ENCODE data around the gene RIBC2.
"Not testable (repeated sequence)": the region's sequence is repeated elsewhere in the genome, so short reads cannot be mapped to it uniquely, and the experiment has no call there.

RIBC2 gene

DNA sequence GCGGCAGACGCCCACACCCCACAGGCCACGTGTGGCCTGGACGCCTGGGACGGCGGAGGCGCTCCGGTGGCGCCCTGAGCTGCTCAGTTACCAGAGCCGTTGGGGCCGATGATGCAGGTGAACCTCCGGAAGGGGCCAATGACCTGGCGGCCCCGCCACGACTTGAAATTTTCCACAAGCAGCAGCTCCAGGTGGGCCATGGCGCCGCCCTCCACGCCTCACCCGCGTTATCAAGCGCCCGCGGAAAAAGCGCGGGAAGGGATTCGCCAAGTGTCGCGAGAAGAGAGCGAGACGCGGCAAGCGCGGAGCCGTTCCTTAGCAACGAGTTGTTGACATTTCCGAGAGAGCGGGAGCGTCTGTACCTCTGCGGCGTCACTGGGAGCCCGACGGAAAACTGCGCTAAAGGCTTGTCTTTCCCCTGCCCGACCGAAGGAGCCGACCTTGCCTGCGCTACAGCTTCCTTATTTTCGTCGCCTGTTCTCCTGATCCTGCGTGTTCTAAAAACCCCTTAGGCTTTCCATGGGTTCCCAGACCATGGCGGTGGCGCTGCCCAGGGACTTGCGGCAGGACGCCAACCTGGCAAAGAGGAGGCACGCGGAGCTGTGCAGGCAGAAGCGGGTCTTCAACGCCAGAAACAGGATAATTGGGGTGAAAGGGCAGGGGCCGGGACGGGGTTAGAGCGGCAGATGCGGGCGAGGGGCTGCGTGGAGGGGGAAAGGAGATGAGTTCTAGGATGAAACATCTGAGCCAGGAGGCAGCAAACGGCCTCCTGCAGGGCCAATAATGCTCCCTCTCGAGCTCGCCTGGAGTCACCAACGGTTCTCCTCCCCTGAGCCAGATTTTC, at the start of gene RIBC2, which contains the start of gene SMC1B:
TSS of gene RIBC2 (plus strand) at position 326 of the 844 bp plus-strand sequence. CDS start at position 520, 194 bp downstream.
TSS of gene SMC1B (minus strand) at position 232 of the 844 bp plus-strand sequence. CDS start at position 200, 32 bp downstream.
- DNase-seq, result peak; percentile 80

- no peak for DNase-seq
These were observed 46.8 kb upstream of the RIBC2 start for GRCh38 chr22:45366713-45367112.

GRCh38 chr22:45373592-45373991, 39.9 kb upstream of the RIBC2 start:
- DNase-seq, result not testable (repeated sequence)

GRCh38 chr22:45376009-45376408, 37.5 kb upstream of the RIBC2 start:
- DNase-seq, result no peak

GRCh38 chr22:45376703-45377102, 36.8 kb upstream of the RIBC2 start:
- DNase-seq, result no peak

- no peak for DNase-seq
These were observed 32.1 kb upstream of the RIBC2 start for GRCh38 chr22:45381348-45381747.

- no peak for DNase-seq
These were observed 23.9 kb upstream of the RIBC2 start for GRCh38 chr22:45389546-45389945.

DNA sequence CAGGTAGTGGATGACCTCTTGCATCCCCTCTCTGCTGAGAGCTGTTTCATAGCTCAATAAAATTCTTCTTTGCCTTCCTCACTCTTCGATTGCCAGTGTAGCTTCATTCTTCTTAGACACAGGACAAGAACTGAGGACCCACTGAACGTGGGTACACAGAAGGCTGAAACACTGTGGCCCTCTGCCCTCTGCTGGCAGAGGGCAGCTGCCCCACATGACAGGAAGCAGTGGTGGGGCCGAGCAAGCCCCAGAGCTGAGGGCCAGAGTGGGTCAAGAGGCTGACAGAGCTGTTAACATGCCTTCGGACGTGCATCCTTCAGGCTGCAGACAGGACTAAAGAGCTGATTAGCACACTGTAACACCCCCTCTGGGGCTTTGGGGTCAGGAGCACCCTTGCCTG, 15.7 kb upstream of the RIBC2 start:
- no peak for DNase-seq

- DNase-seq, result no peak
These were observed 15.3 kb upstream of the RIBC2 start for GRCh38 chr22:45398214-45398613.

- no peak for DNase-seq
These were observed 13.6 kb upstream of the RIBC2 start for GRCh38 chr22:45399712-45400445.

GRCh38 chr22:45402466-45402985, 11.0 kb upstream of the RIBC2 start:
- no peak for DNase-seq

DNA sequence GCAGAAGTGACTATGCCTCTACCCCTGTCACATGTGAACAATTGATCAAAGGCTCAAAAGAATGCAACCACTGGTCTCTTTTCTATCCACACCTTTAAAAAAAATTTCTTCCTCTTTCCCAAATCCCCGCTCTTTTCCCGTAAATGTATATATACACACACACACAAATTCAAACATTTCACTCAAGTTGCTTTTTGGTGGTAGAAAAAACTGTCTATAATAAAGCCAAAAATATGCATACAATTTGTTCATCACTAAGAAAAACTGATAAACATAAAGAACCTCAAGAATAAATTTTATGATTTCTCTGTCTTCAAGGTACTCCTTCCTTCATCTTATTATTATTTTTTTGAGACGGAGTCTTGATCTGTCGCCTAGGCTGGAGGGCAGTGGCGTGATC, 5.7 kb upstream of the RIBC2 start:
- DNase-seq, result no peak

DNA sequence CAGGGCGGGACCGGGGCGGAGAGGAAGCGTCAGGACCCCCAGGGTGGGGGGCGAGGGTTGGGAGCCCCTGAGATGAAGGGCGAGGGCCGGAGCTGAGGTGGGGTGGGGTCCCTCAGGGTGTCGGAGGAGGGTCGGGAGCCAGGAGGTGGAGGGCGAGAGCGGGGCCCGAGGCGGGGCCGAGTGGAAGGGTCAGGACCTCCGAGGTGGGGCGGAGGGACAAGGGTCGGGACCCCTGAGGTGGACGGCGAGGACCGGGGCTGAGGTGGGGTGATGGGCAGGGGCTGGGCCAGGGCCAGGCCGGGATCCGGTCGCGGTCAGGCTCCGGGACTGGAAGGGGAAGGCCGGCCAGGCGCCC, 503 bp upstream of the RIBC2 start:
- no peak for DNase-seq

- no peak for DNase-seq
These were observed 4.7 kb downstream of the RIBC2 start for GRCh38 chr22:45418056-45418769.

- DNase-seq, result no peak
These were observed 5.3 kb downstream of the RIBC2 start for GRCh38 chr22:45418770-45419138.

- DNase-seq, result no peak
These were observed 6.5 kb downstream of the RIBC2 start for GRCh38 chr22:45420011-45420410.

DNA sequence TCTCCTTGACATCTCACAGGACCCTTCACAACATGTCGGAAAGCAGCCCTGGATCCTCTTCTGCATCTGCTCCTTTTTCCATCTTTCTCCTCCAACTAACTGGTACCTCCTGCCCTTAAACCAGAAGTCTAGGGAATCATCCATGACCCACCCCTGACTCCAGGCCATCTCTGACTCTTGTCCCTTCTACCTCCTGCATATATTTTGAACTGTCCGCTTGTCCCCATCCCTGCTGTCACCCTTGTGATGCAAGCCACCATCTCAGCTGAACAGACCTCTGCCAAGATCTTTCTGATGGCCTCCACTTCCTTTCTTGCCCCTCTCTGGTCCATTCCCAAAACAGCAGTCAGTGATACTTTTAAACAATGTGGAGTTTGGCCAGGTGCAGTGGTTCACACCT, 7.0 kb downstream of the RIBC2 start:
- DNase-seq, result no peak

GRCh38 chr22:45421349-45422055, 8.0 kb downstream of the RIBC2 start:
- no peak for DNase-seq

- no peak for DNase-seq
These were observed 8.9 kb downstream of the RIBC2 start for GRCh38 chr22:45422237-45422983.

DNA sequence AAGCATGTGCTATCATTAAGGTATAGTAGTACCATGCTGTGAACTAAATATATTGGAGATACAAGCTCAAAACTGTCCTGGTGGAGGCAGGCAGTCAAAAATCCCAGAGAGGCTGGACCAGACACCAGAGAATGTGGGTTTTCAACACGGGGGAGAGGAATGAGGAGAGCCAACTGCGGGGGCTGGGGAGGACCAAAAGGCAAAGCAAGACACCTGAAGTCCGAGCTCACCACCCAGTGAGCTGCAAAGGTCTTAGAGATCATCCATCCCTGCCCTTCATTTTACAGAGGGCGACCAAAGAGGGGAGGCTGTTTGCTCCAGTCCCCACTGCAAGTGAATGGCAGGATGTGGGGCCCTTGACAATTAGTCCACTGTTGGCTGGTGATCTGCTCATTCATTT, 10.0 kb downstream of the RIBC2 start:
- no peak for DNase-seq

GRCh38 chr22:45424241-45424731, 10.8 kb downstream of the RIBC2 start:
- DNase-seq, result peak; percentile 11

DNA sequence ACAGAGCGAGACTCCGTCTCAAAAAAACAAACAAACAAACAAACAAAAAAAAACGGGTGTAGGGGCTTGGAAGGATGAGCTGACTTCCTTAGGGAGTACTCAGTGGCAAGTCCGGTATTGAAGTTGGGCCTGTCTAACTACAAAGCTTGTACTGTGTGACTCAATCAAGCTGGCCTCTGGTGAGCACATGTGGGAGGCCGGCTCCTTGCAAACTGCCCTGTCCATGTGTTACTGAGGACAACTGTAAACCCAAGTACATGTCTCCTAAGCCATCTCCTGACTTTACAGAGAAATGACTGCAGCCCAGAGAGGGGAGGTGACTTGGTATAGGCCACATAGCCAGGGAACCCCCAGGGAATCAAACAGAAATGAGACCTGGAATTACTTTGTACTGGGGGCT, 11.6 kb downstream of the RIBC2 start:
- no peak for DNase-seq

Measured in activated T-cell treated with anti-CD3 and anti-CD28 coated beads, Interleukin-2, amount 50 U/mL, for 1 hour (primary cell).